Omental fat pad (tissue), 4 donors: ENCODE data around the gene SLC37A1. TPM values are rescaled to one million over a fixed set of nuclear protein-coding genes. Genes with fewer than 3 reads are reported as not detected.

Source experiments
- ATAC-seq: fragments of 150-250 bp; one replicate; pipeline ENCODE4 v1.9.1; 2016; ENCODE audit warnings: mild to moderate bottlenecking, moderate library complexity; ENCODE audit not compliant: low FRiP score
- DNase-seq: peaks from one replicate; pipeline ENCODE4 v3.0.0-alpha.2; 2019; ENCODE audit warnings: low spot score
- CTCF ChIP-seq, 3 donors: fragments of 450-650 bp; IDR thresholded peaks; one replicate each; pipeline ENCODE4 v1.5.1; 2016 to 2017; ENCODE audit warnings: antibody characterized with exemption in 3 of 3, mild to moderate bottlenecking in 3 of 3, moderate library complexity in 2 of 3
- total RNA-seq, 4 donors: library from RNA; depleted of rRNA; stranded (reverse); fragments of >200 nt; gene quantifications; one replicate each; pipeline ENCODE4 v1.1.0, GENCODE V29; 2016

The SLC37A1 gene
- total RNA-seq, 4 donors from 2014 or later, result 4.6 to 11.0 (median 6.0) TPM

GRCh38 chr21:42496120-42496838 lies 17.4 kb upstream of the SLC37A1 start, which contains the start of gene RSPH1:
Gene RSPH1 (minus strand): TSS chr21:42496224. CDS start chr21:42496186, 38 bp downstream.
- ATAC-seq, result peak; percentile 100
- no peak for TF ChIP-seq CTCF (IDR thresholded peaks at IDR 0.05)
- peak; percentile 94 for DNase-seq

GRCh38 chr21:42496839-42497202 lies 16.8 kb upstream of the SLC37A1 start:
- DNase-seq (no peak), ATAC-seq (no peak)

GRCh38 chr21:42498012-42498411 lies 15.6 kb upstream of the SLC37A1 start:
- ATAC-seq (no peak), DNase-seq (no peak)
- TF ChIP-seq CTCF (IDR thresholded peaks at IDR 0.05), result no peak

More at GRCh38 chr21:42496839-42497202, 16.8 kb upstream of the SLC37A1 start:
- TF ChIP-seq CTCF (IDR thresholded peaks at IDR 0.05), result no peak

- no peak for ATAC-seq
- TF ChIP-seq CTCF (IDR thresholded peaks at IDR 0.05), result no peak
- DNase-seq, result no peak
Observed at GRCh38 chr21:42499444-42500112, 14.1 kb upstream of the SLC37A1 start.

GRCh38 chr21:42500225-42500624 lies 13.4 kb upstream of the SLC37A1 start:
- ATAC-seq, result no peak
- no peak for DNase-seq
- no peak for TF ChIP-seq CTCF (IDR thresholded peaks at IDR 0.05)

- TF ChIP-seq CTCF (IDR thresholded peaks at IDR 0.05), result no peak
- ATAC-seq, result no peak
Observed at GRCh38 chr21:42500736-42501135, 12.9 kb upstream of the SLC37A1 start.

GRCh38 chr21:42503711-42504110 lies 9.9 kb upstream of the SLC37A1 start:
- ATAC-seq, result no peak

More at GRCh38 chr21:42500736-42501135, 12.9 kb upstream of the SLC37A1 start:
- no peak for DNase-seq

More at GRCh38 chr21:42503711-42504110, 9.9 kb upstream of the SLC37A1 start:
- TF ChIP-seq CTCF (IDR thresholded peaks at IDR 0.05), result no peak
- DNase-seq, result no peak
